ENCODE data around the gene SLC4A4.

SLC4A4 gene

GRCh38 chr4:71518283-71518989 lies 179.6 kb downstream of the SLC4A4 start:
- Histone ChIP-seq H3K4me1 (ENCODE audit: control insufficient read depth in 1 of 2, insufficient read depth in 2 of 2, low read length in 2 of 2) (no peaks in the 10 kb centered on the region), H3K9ac (ENCODE audit: low read depth in 1 of 2, low read length in 2 of 2) (no peak overlapping the region), H3K9me3 (ENCODE audit: control insufficient read depth in 1 of 2, low read length in 2 of 2) (peaks cover 0 to 5% of the 10 kb centered on the region in 2 donors), H3K36me3 (ENCODE audit: control insufficient read depth in 1 of 2, insufficient read depth in 2 of 2, low read length in 2 of 2) (peaks cover 0 to 3% of the 10 kb centered on the region in 2 donors), H3K4me3 (ENCODE audit: low read depth in 1 of 2, low read length in 2 of 2) (no peak overlapping the region), H3K27ac (ENCODE audit: low read depth, low read length) (no peak overlapping the region), H3K27me3 (ENCODE audit: control insufficient read depth in 1 of 2, insufficient read depth in 2 of 2, low read length in 2 of 2) (no peaks in the 10 kb centered on the region)

- H3K36me3 ChIP-seq (ENCODE audit: control insufficient read depth in 1 of 2, insufficient read depth in 2 of 2, low read length in 2 of 2), result peaks cover 0 to 3% of the 10 kb centered on the region in 2 donors
- H3K4me1 ChIP-seq (ENCODE audit: control insufficient read depth in 1 of 2, insufficient read depth in 2 of 2, low read length in 2 of 2), result no peaks in the 10 kb centered on the region
Observed at GRCh38 chr4:71520308-71520707, 181.5 kb downstream of the SLC4A4 start.

GRCh38 chr4:71520850-71521249 lies 182.0 kb downstream of the SLC4A4 start:
- Histone ChIP-seq H3K4me1 (ENCODE audit: control insufficient read depth in 1 of 2, insufficient read depth in 2 of 2, low read length in 2 of 2) (no peaks in the 10 kb centered on the region), H3K27me3 (ENCODE audit: control insufficient read depth in 1 of 2, insufficient read depth in 2 of 2, low read length in 2 of 2) (no peaks in the 10 kb centered on the region), H3K4me3 (ENCODE audit: low read depth in 1 of 2, low read length in 2 of 2) (no peak overlapping the region), H3K9ac (ENCODE audit: low read depth in 1 of 2, low read length in 2 of 2) (no peak overlapping the region), H3K27ac (ENCODE audit: low read depth, low read length) (no peak overlapping the region), H3K36me3 (ENCODE audit: control insufficient read depth in 1 of 2, insufficient read depth in 2 of 2, low read length in 2 of 2) (peaks cover 0 to 3% of the 10 kb centered on the region in 2 donors), H3K9me3 (ENCODE audit: control insufficient read depth in 1 of 2, low read length in 2 of 2) (peaks cover 0 to 5% of the 10 kb centered on the region in 2 donors)

More at GRCh38 chr4:71520308-71520707, 181.5 kb downstream of the SLC4A4 start:
- Histone ChIP-seq H3K9ac (ENCODE audit: low read depth in 1 of 2, low read length in 2 of 2) (no peak overlapping the region), H3K9me3 (ENCODE audit: control insufficient read depth in 1 of 2, low read length in 2 of 2) (peaks cover 0 to 5% of the 10 kb centered on the region in 2 donors), H3K27ac (ENCODE audit: low read depth, low read length) (no peak overlapping the region), H3K27me3 (ENCODE audit: control insufficient read depth in 1 of 2, insufficient read depth in 2 of 2, low read length in 2 of 2) (no peaks in the 10 kb centered on the region), H3K4me3 (ENCODE audit: low read depth in 1 of 2, low read length in 2 of 2) (no peak overlapping the region)

GRCh38 chr4:71524756-71525155 lies 185.9 kb downstream of the SLC4A4 start:
- no peak overlapping the region for H3K27ac ChIP-seq (ENCODE audit: low read depth, low read length)
- no peaks in the 10 kb centered on the region for H3K4me1 ChIP-seq (ENCODE audit: control insufficient read depth in 1 of 2, insufficient read depth in 2 of 2, low read length in 2 of 2)
- no peaks in the 10 kb centered on the region for H3K27me3 ChIP-seq (ENCODE audit: control insufficient read depth in 1 of 2, insufficient read depth in 2 of 2, low read length in 2 of 2)
- no peak overlapping the region for H3K9ac ChIP-seq (ENCODE audit: low read depth in 1 of 2, low read length in 2 of 2)
- no peak overlapping the region for H3K4me3 ChIP-seq (ENCODE audit: low read depth in 1 of 2, low read length in 2 of 2)
- no peaks in the 10 kb centered on the region for H3K36me3 ChIP-seq (ENCODE audit: control insufficient read depth in 1 of 2, insufficient read depth in 2 of 2, low read length in 2 of 2)
- H3K9me3 ChIP-seq (ENCODE audit: control insufficient read depth in 1 of 2, low read length in 2 of 2), result no peaks in the 10 kb centered on the region

- Histone ChIP-seq H3K9ac (ENCODE audit: low read depth in 1 of 2, low read length in 2 of 2) (no peak overlapping the region), H3K27me3 (ENCODE audit: control insufficient read depth in 1 of 2, insufficient read depth in 2 of 2, low read length in 2 of 2) (no peaks in the 10 kb centered on the region), H3K4me1 (ENCODE audit: control insufficient read depth in 1 of 2, insufficient read depth in 2 of 2, low read length in 2 of 2) (no peaks in the 10 kb centered on the region), H3K9me3 (ENCODE audit: control insufficient read depth in 1 of 2, low read length in 2 of 2) (no peaks in the 10 kb centered on the region), H3K4me3 (ENCODE audit: low read depth in 1 of 2, low read length in 2 of 2) (no peak overlapping the region), H3K36me3 (ENCODE audit: control insufficient read depth in 1 of 2, insufficient read depth in 2 of 2, low read length in 2 of 2) (peaks cover 0 to under 1% of the 10 kb centered on the region in 2 donors), H3K27ac (ENCODE audit: low read depth, low read length) (no peak overlapping the region)
Observed at GRCh38 chr4:71526637-71527406, 188.0 kb downstream of the SLC4A4 start.

GRCh38 chr4:71532407-71532806 lies 193.6 kb downstream of the SLC4A4 start:
- H3K4me3 ChIP-seq (ENCODE audit: low read depth in 1 of 2, low read length in 2 of 2), result no peak overlapping the region
- H3K27ac ChIP-seq (ENCODE audit: low read depth, low read length), result no peak overlapping the region
- H3K36me3 ChIP-seq (ENCODE audit: control insufficient read depth in 1 of 2, insufficient read depth in 2 of 2, low read length in 2 of 2), result peaks cover 0 to 16% of the 10 kb centered on the region in 2 donors
- no peaks in the 10 kb centered on the region for H3K4me1 ChIP-seq (ENCODE audit: control insufficient read depth in 1 of 2, insufficient read depth in 2 of 2, low read length in 2 of 2)
- H3K9me3 ChIP-seq (ENCODE audit: control insufficient read depth in 1 of 2, low read length in 2 of 2), result no peaks in the 10 kb centered on the region
- H3K9ac ChIP-seq (ENCODE audit: low read depth in 1 of 2, low read length in 2 of 2), result no peak overlapping the region
- no peaks in the 10 kb centered on the region for H3K27me3 ChIP-seq (ENCODE audit: control insufficient read depth in 1 of 2, insufficient read depth in 2 of 2, low read length in 2 of 2)

GRCh38 chr4:71533121-71533520 lies 194.3 kb downstream of the SLC4A4 start:
- Histone ChIP-seq H3K9me3 (ENCODE audit: control insufficient read depth in 1 of 2, low read length in 2 of 2) (no peaks in the 10 kb centered on the region), H3K27ac (ENCODE audit: low read depth, low read length) (no peak overlapping the region), H3K4me1 (ENCODE audit: control insufficient read depth in 1 of 2, insufficient read depth in 2 of 2, low read length in 2 of 2) (no peaks in the 10 kb centered on the region), H3K4me3 (ENCODE audit: low read depth in 1 of 2, low read length in 2 of 2) (no peak overlapping the region), H3K36me3 (ENCODE audit: control insufficient read depth in 1 of 2, insufficient read depth in 2 of 2, low read length in 2 of 2) (peaks cover 0 to 16% of the 10 kb centered on the region in 2 donors), H3K9ac (ENCODE audit: low read depth in 1 of 2, low read length in 2 of 2) (no peak overlapping the region), H3K27me3 (ENCODE audit: control insufficient read depth in 1 of 2, insufficient read depth in 2 of 2, low read length in 2 of 2) (no peaks in the 10 kb centered on the region)

- Histone ChIP-seq H3K9ac (ENCODE audit: low read depth in 1 of 2, low read length in 2 of 2) (no peak overlapping the region), H3K27me3 (ENCODE audit: control insufficient read depth in 1 of 2, insufficient read depth in 2 of 2, low read length in 2 of 2) (no peaks in the 10 kb centered on the region), H3K4me3 (ENCODE audit: low read depth in 1 of 2, low read length in 2 of 2) (no peak overlapping the region), H3K36me3 (ENCODE audit: control insufficient read depth in 1 of 2, insufficient read depth in 2 of 2, low read length in 2 of 2) (peaks cover 0 to 14% of the 10 kb centered on the region in 2 donors), H3K27ac (ENCODE audit: low read depth, low read length) (no peak overlapping the region), H3K9me3 (ENCODE audit: control insufficient read depth in 1 of 2, low read length in 2 of 2) (no peaks in the 10 kb centered on the region), H3K4me1 (ENCODE audit: control insufficient read depth in 1 of 2, insufficient read depth in 2 of 2, low read length in 2 of 2) (no peaks in the 10 kb centered on the region)
Observed at GRCh38 chr4:71537551-71538065, 198.8 kb downstream of the SLC4A4 start.

GRCh38 chr4:71538528-71538927 lies 199.7 kb downstream of the SLC4A4 start:
- Histone ChIP-seq H3K9me3 (ENCODE audit: control insufficient read depth in 1 of 2, low read length in 2 of 2) (no peaks in the 10 kb centered on the region), H3K27ac (ENCODE audit: low read depth, low read length) (no peak overlapping the region), H3K9ac (ENCODE audit: low read depth in 1 of 2, low read length in 2 of 2) (no peak overlapping the region), H3K4me3 (ENCODE audit: low read depth in 1 of 2, low read length in 2 of 2) (no peak overlapping the region), H3K27me3 (ENCODE audit: control insufficient read depth in 1 of 2, insufficient read depth in 2 of 2, low read length in 2 of 2) (no peaks in the 10 kb centered on the region), H3K36me3 (ENCODE audit: control insufficient read depth in 1 of 2, insufficient read depth in 2 of 2, low read length in 2 of 2) (peaks cover 0 to 14% of the 10 kb centered on the region in 2 donors), H3K4me1 (ENCODE audit: control insufficient read depth in 1 of 2, insufficient read depth in 2 of 2, low read length in 2 of 2) (no peaks in the 10 kb centered on the region)

- no peaks in the 10 kb centered on the region for H3K9me3 ChIP-seq (ENCODE audit: control insufficient read depth in 1 of 2, low read length in 2 of 2)
- H3K9ac ChIP-seq (ENCODE audit: low read depth in 1 of 2, low read length in 2 of 2), result no peak overlapping the region
- no peaks in the 10 kb centered on the region for H3K27me3 ChIP-seq (ENCODE audit: control insufficient read depth in 1 of 2, insufficient read depth in 2 of 2, low read length in 2 of 2)
- H3K27ac ChIP-seq (ENCODE audit: low read depth, low read length), result no peak overlapping the region
- H3K4me3 ChIP-seq (ENCODE audit: low read depth in 1 of 2, low read length in 2 of 2), result no peak overlapping the region
- H3K36me3 ChIP-seq (ENCODE audit: control insufficient read depth in 1 of 2, insufficient read depth in 2 of 2, low read length in 2 of 2), result peaks cover 0 to 2% of the 10 kb centered on the region in 2 donors
- no peaks in the 10 kb centered on the region for H3K4me1 ChIP-seq (ENCODE audit: control insufficient read depth in 1 of 2, insufficient read depth in 2 of 2, low read length in 2 of 2)
Observed at GRCh38 chr4:71540749-71541269, 202.0 kb downstream of the SLC4A4 start.
